Measurements from ENCODE around the gene COA7.

GRCh38 chr1:52692697-52693096, 5.5 kb downstream of the COA7 start:
- TF ChIP-seq CTCF (IDR thresholded peaks at IDR 0.05): no peak
- no peak for TF ChIP-seq ZFX (IDR thresholded peaks at IDR 0.05; ENCODE audit: borderline replicate concordance)
